HFF-Myc (cell line): Measurements from ENCODE around the gene CUL1.

ENCODE experiments used
- DNase-seq: peaks from one replicate; pipeline ENCODE4 v3.0.0-alpha.2; 2011; ENCODE audit warnings: low read depth; ENCODE audit errors: extremely low read depth
- H3K4me3 ChIP-seq: replicated peaks from 2 replicates; pipeline ENCODE4 v1.5.1; 2011; ENCODE audit warnings: low read depth, mild to moderate bottlenecking, control low read depth, low read length
- CTCF ChIP-seq: IDR thresholded peaks from 2 replicates; pipeline ENCODE4 v1.5.1; 2012; ENCODE audit warnings: mild to moderate bottlenecking, low read depth, low read length, control low read depth; ENCODE audit errors: missing control alignments

Gene CUL1

DNA sequence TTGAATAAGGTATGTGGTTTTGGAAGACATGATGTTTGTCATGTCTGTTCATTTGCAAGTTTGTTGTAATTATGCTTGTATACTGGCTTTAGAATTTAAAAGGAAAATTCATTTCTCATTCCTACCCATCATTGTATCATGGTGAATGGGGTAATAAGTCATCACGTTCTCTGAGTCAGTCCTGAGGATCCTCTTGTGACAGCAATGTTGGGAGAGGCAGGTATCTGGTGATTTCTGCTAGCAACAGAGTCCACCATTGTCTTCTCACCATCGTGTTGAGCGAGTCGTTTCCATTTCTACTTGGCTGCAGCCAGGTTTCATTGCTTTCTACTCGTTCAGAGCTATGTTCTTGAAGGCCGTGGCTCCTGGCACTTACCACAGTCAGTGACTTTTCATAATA is 16.3 kb downstream of the CUL1 start:
- H3K4me3 ChIP-seq: no peak overlapping the region
- no peak for DNase-seq
- no peak for TF ChIP-seq CTCF

DNA sequence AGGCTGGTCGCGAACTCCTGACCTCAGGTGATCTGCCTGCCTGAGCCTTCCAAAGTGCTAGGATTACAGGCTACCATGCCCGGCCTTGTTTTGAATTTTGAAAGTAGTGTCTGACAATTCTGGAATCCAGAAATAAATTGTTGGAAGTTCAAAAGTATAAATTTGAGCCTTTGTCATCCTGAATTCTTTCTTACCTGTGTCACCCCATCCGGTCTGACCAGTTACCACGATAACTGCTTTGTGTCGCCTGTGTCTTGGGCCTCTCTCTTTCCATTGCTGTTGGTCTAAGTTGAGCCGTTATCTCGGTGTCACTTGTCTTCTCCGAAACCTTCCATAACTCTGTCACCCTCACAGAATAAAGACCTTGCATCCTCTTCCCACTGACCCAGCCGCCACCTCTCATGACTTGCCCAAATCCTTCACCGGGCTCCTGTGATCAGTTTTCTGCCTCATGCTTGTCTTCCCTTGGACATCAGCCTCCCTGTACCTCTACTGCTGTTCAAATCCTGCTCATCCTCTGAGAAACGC is 18.6 kb downstream of the CUL1 start:
- no peak for DNase-seq
- no peak for TF ChIP-seq CTCF
- no peak overlapping the region for H3K4me3 ChIP-seq

- H3K4me3 ChIP-seq: no peak overlapping the region
- no peak for DNase-seq
- TF ChIP-seq CTCF: no peak
These were observed 19.7 kb downstream of the CUL1 start for GRCh38 chr7:148718431-148718830.

GRCh38 chr7:148719753-148720152 is 21.1 kb downstream of the CUL1 start:
- no peak overlapping the region for H3K4me3 ChIP-seq
- no peak for DNase-seq
- no peak for TF ChIP-seq CTCF

GRCh38 chr7:148720472-148720871 is 21.8 kb downstream of the CUL1 start:
- no peak overlapping the region for H3K4me3 ChIP-seq
- no peak for TF ChIP-seq CTCF
- DNase-seq: no peak

GRCh38 chr7:148721390-148721789 is 22.7 kb downstream of the CUL1 start:
- DNase-seq: no peak
- TF ChIP-seq CTCF: no peak

More at GRCh38 chr7:148721390-148721789, 22.7 kb downstream of the CUL1 start:
- no peak overlapping the region for H3K4me3 ChIP-seq
